Osteoblast (primary cell): ENCODE measurements around the gene CCDC85A. TPM values are rescaled to one million over a fixed set of nuclear protein-coding genes. Genes with fewer than 3 reads are reported as not detected.

ENCODE experiments used
- DNase-seq: peaks from one replicate; pipeline ENCODE4 v3.0.0; 2011; ENCODE audit warnings: low spot score, mixed read lengths; ENCODE audit not compliant: insufficient read length; ENCODE audit errors: missing footprints
- H2AFZ ChIP-seq: 2 replicates; pipeline ENCODE4 v1.6.0; 2011; ENCODE audit warnings: mild to moderate bottlenecking, low read length
- H3K27ac ChIP-seq: 2 replicates; pipeline ENCODE4 v1.5.1; 2011; ENCODE audit warnings: mild to moderate bottlenecking, low read depth, low read length, moderate library complexity
- H3K27me3 ChIP-seq: 2 replicates; pipeline ENCODE4 v1.6.0; 2012; ENCODE audit warnings: mild to moderate bottlenecking, control low read depth, inconsistent platforms, low read length, moderate library complexity; ENCODE audit not compliant: insufficient read depth
- H3K36me3 ChIP-seq: 2 replicates; pipeline ENCODE4 v1.5.1; 2011; ENCODE audit warnings: mild to moderate bottlenecking, low read length, control low read depth, moderate library complexity; ENCODE audit not compliant: insufficient read depth
- H3K4me1 ChIP-seq: 2 replicates; pipeline ENCODE4 v1.5.1; 2011; ENCODE audit warnings: mild to moderate bottlenecking, low read length, control low read depth, moderate library complexity; ENCODE audit not compliant: insufficient read depth
- H3K4me2 ChIP-seq: 2 replicates; pipeline ENCODE4 v1.6.0; 2011; ENCODE audit warnings: mild to moderate bottlenecking, low read length; ENCODE audit not compliant: insufficient read depth
- H3K4me3 ChIP-seq: fragments of 200-600 bp; sonication (generic); 3 replicates; pipeline ENCODE4 v1.5.1; 2012; ENCODE audit warnings: mild to moderate bottlenecking, low read length, inconsistent platforms; ENCODE audit not compliant: insufficient read depth
- H3K79me2 ChIP-seq: 2 replicates; pipeline ENCODE4 v1.6.0; 2012; ENCODE audit warnings: mild to moderate bottlenecking, low read length, control low read depth, inconsistent platforms; ENCODE audit not compliant: insufficient read depth
- H3K9me3 ChIP-seq: 2 replicates; pipeline ENCODE4 v1.5.1; 2011; ENCODE audit warnings: low read depth, low read length, control low read depth
- H4K20me1 ChIP-seq: 2 replicates; pipeline ENCODE4 v1.6.0; 2012; ENCODE audit warnings: mild to moderate bottlenecking, low read length, control low read depth; ENCODE audit not compliant: insufficient read depth
- CTCF ChIP-seq: IDR thresholded peaks from 2 replicates; pipeline ENCODE4 v1.5.1; 2011; ENCODE audit warnings: mild to moderate bottlenecking, low read depth, low read length, moderate library complexity; ENCODE audit errors: extremely low read depth
- total RNA-seq: library from RNA; depleted of rRNA; stranded (reverse); fragments of >200 nt; gene quantifications from 2 replicates; pipeline ENCODE4 v1.2.3, GENCODE V29; 2012

Gene CCDC85A
- total RNA-seq, 1 donor: 0.72 TPM

GRCh38 chr2:56348392-56349210 lies 164.8 kb downstream of the CCDC85A start:
- Histone ChIP-seq H3K9me3 (no peaks in the 10 kb centered on the region), H3K79me2 (no peaks in the 10 kb centered on the region), H2AFZ (no peak overlapping the region), H3K36me3 (no peaks in the 10 kb centered on the region), H3K4me1 (no peaks in the 10 kb centered on the region), H3K27ac (no peak overlapping the region), H4K20me1 (no peaks in the 10 kb centered on the region), H3K4me3 (no peak overlapping the region), H3K27me3 (no peaks in the 10 kb centered on the region), H3K4me2 (no peak overlapping the region)
- TF ChIP-seq CTCF: no peak
- no peak for DNase-seq

- no peak for DNase-seq
- H3K9me3 ChIP-seq: no peaks in the 10 kb centered on the region
- H3K36me3 ChIP-seq: no peaks in the 10 kb centered on the region
- no peak overlapping the region for H3K4me3 ChIP-seq
- H2AFZ ChIP-seq: no peak overlapping the region
- H3K4me1 ChIP-seq: no peaks in the 10 kb centered on the region
- no peaks in the 10 kb centered on the region for H3K79me2 ChIP-seq
- H3K27ac ChIP-seq: no peak overlapping the region
- H3K27me3 ChIP-seq: no peaks in the 10 kb centered on the region
- H4K20me1 ChIP-seq: no peaks in the 10 kb centered on the region
- no peak for TF ChIP-seq CTCF
- no peak overlapping the region for H3K4me2 ChIP-seq
Observed at GRCh38 chr2:56357655-56358295, 174.0 kb downstream of the CCDC85A start.

- no peak for TF ChIP-seq CTCF
- H3K4me3 ChIP-seq: no peak overlapping the region
- no peaks in the 10 kb centered on the region for H3K4me1 ChIP-seq
- H3K36me3 ChIP-seq: no peaks in the 10 kb centered on the region
- H3K79me2 ChIP-seq: no peaks in the 10 kb centered on the region
- H3K27ac ChIP-seq: no peak overlapping the region
- DNase-seq: no peak
- H3K27me3 ChIP-seq: no peaks in the 10 kb centered on the region
- no peaks in the 10 kb centered on the region for H4K20me1 ChIP-seq
- H3K9me3 ChIP-seq: no peaks in the 10 kb centered on the region
- H3K4me2 ChIP-seq: no peak overlapping the region
- H2AFZ ChIP-seq: no peak overlapping the region
Observed at GRCh38 chr2:56361844-56362243, 178.1 kb downstream of the CCDC85A start.

- Histone ChIP-seq H3K27me3 (no peaks in the 10 kb centered on the region), H3K36me3 (no peaks in the 10 kb centered on the region), H3K79me2 (no peaks in the 10 kb centered on the region), H2AFZ (no peak overlapping the region), H3K27ac (no peak overlapping the region), H3K4me1 (no peaks in the 10 kb centered on the region), H3K4me3 (no peak overlapping the region), H3K9me3 (no peaks in the 10 kb centered on the region), H4K20me1 (no peaks in the 10 kb centered on the region), H3K4me2 (no peak overlapping the region)
- TF ChIP-seq CTCF: no peak
- DNase-seq: no peak
Observed at GRCh38 chr2:56364902-56365301, 181.1 kb downstream of the CCDC85A start.
